ENCODE data around the gene RETREG3.

GRCh38 chr17:42577532-42578281 is 31.5 kb downstream of the RETREG3 start, which contains the start of gene PSMC3IP:
- TF ChIP-seq POLR2AphosphoS5 (IDR thresholded peaks at IDR 0.05; ENCODE audit: low read depth, low read length) (peak; percentile 83), POLR2A (IDR thresholded peaks at IDR 0.05; ENCODE audit: low read depth, low read length) (peak; percentile 90), TAF1 (IDR thresholded peaks at IDR 0.05; ENCODE audit: borderline replicate concordance, low read depth, low read length) (peak; percentile 66; the same call in 1 of the 2 replicates)
